GM15510 (cell line): ENCODE measurements around the gene PTBP1.

Experiments used
- POLR2A ChIP-seq: IDR thresholded peaks from 3 replicates; pipeline ENCODE4 v1.6.1; 2011; ENCODE audit warnings: borderline replicate concordance; ENCODE audit not compliant: insufficient read length; ENCODE audit errors: extremely low read depth

Gene PTBP1

GRCh38 chr19:843836-844545, 46.7 kb downstream of the PTBP1 start:
- TF ChIP-seq POLR2A = no peak

- no peak for TF ChIP-seq POLR2A
Measured at GRCh38 chr19:844546-844971, 47.3 kb downstream of the PTBP1 start.

- no peak for TF ChIP-seq POLR2A
Measured at GRCh38 chr19:845707-846521, 48.7 kb downstream of the PTBP1 start.

GRCh38 chr19:848386-848921, 51.2 kb downstream of the PTBP1 start:
- TF ChIP-seq POLR2A = no peak

- TF ChIP-seq POLR2A = no peak
Measured at GRCh38 chr19:850221-850978, 53.1 kb downstream of the PTBP1 start.

GRCh38 chr19:850979-851335, 53.7 kb downstream of the PTBP1 start:
- TF ChIP-seq POLR2A = no peak

- TF ChIP-seq POLR2A = no peak
Measured at GRCh38 chr19:852136-853013, 55.1 kb downstream of the PTBP1 start, which contains the start of gene ELANE. ELANE (plus strand) TSS chr19:852303; CDS start chr19:852329, 26 bp downstream.

- TF ChIP-seq POLR2A = no peak
Measured at GRCh38 chr19:853014-853585, 55.8 kb downstream of the PTBP1 start.

GRCh38 chr19:854549-854948, 57.3 kb downstream of the PTBP1 start:
- TF ChIP-seq POLR2A = no peak

GRCh38 chr19:855142-855541, 57.9 kb downstream of the PTBP1 start:
- TF ChIP-seq POLR2A = no peak

GRCh38 chr19:855566-856120, 58.4 kb downstream of the PTBP1 start:
- no peak for TF ChIP-seq POLR2A

- no peak for TF ChIP-seq POLR2A
Measured at GRCh38 chr19:858284-858683, 61.0 kb downstream of the PTBP1 start.
